ENCODE data around the gene TMEM132C.

The TMEM132C gene

DNA sequence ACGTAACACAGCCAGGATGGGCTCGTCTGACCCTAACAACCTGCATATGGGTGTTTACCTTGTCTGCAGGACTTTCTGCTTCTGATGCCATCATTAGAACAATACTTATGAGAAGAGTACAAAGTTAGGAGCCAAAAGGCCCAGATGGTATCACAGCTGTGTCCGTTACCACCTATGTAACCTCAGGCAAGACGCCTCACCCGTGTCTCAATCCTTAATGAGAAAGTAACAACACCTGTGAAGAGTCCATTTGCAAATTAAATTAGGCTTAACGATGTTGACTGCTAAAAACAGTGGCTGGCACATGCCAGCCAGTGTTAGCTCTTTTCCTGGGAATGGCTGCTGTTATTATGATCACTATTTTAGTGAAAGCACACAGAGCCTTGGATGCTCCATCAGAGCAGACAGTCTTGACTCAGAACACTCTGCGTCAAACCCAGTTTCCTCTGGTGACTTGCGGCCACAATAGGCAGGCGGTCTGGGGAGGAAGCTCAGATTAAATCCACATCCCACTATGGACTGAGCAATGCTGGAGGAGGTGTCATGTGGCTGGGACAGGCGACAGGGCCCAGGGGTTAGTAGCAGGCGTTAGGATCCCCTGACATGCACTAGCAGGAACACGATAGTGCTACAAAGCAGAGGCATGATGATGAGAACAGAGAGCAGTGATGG is 431.5 kb downstream of the TMEM132C start:
- no peak for ATAC-seq (ENCODE audit: low read depth)
- H3K36me3 Mint-ChIP-seq = no peaks in the 10 kb centered on the region
- no peaks in the 10 kb centered on the region for H3K4me1 Mint-ChIP-seq
- no peak for DNase-seq (ENCODE audit: low spot score in 2 of 2)
- H3K27me3 Mint-ChIP-seq = peaks cover 8% of the 10 kb centered on the region
- H3K27ac Mint-ChIP-seq = no peak overlapping the region
- peaks cover 4% of the 10 kb centered on the region for H3K9me3 Mint-ChIP-seq
- H3K4me3 Mint-ChIP-seq = no peak overlapping the region

DNA sequence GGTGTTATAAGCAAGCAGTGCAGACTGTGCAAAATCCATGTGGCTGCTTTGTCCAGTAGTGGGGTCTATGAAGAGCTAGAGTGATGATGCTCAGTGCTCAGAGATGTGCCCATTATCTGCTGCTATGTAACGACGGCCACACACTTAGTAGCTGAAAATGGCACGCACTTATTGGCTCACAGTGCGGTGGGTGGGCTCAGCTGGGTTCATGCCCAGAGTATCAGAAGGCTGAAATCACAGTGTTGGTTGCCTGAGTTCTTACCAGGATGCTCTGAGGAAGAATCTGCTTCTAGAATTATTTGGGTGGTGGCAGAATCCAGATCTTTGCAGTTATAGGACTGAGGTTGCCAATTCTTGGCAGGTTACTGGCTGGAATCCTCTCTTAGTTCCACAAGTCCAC is 432.1 kb downstream of the TMEM132C start:
- DNase-seq (ENCODE audit: low spot score in 2 of 2) (no peak), ATAC-seq (ENCODE audit: low read depth) (no peak)
- Mint-ChIP-seq H3K36me3 (no peaks in the 10 kb centered on the region), H3K4me3 (no peak overlapping the region), H3K4me1 (no peaks in the 10 kb centered on the region), H3K9me3 (peaks cover 4% of the 10 kb centered on the region), H3K27me3 (peaks cover 8% of the 10 kb centered on the region), H3K27ac (no peak overlapping the region)

DNA sequence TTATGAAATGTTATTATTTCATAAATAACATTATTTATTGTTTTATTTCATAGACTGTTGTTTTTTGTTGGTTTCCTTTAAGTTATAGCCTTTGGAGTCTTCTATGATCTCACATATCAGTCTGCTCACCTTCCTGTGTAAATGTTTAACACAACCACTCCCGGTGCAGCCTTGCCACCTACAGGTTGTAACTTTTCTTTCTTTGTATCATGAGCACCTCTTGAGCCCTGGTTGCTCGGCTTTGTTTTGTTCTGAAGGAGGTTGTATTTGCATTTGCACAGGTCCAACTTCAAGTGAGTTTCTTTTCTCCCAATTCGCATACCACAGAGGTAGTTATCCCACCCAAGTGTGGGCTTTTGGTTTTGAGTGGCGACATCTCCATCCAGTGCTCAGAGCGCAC is 435.4 kb downstream of the TMEM132C start:
- Mint-ChIP-seq H3K27me3 (peaks cover 10% of the 10 kb centered on the region), H3K36me3 (no peaks in the 10 kb centered on the region), H3K27ac (no peak overlapping the region), H3K4me3 (no peak overlapping the region), H3K9me3 (peaks cover 4% of the 10 kb centered on the region), H3K4me1 (no peaks in the 10 kb centered on the region)
- ATAC-seq (ENCODE audit: low read depth) (no peak), DNase-seq (ENCODE audit: low spot score in 2 of 2) (no peak)

DNA sequence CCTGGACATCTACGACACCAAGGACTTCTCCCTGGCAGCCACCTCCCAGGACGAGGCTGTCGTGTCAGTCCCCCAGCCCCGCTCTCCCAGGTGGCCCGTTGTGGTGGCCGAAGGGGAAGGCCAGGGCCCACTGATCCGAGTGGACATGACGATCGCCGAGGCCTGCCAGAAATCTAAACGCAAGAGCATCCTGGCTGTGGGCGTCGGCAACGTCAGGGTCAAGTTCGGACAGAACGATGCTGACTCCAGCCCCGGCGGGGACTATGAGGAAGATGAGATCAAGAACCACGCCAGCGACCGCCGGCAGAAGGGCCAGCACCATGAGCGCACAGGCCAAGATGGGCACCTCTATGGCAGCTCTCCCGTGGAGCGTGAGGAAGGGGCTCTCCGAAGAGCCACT is 438.2 kb downstream of the TMEM132C start:
- DNase-seq (ENCODE audit: low spot score in 2 of 2) = no peak
- no peaks in the 10 kb centered on the region for H3K4me1 Mint-ChIP-seq
- no peak overlapping the region for H3K27ac Mint-ChIP-seq
- no peak for ATAC-seq (ENCODE audit: low read depth)
- H3K36me3 Mint-ChIP-seq = no peaks in the 10 kb centered on the region
- peaks cover 10% of the 10 kb centered on the region for H3K27me3 Mint-ChIP-seq
- no peak overlapping the region for H3K4me3 Mint-ChIP-seq
- no peaks in the 10 kb centered on the region for H3K9me3 Mint-ChIP-seq

DNA sequence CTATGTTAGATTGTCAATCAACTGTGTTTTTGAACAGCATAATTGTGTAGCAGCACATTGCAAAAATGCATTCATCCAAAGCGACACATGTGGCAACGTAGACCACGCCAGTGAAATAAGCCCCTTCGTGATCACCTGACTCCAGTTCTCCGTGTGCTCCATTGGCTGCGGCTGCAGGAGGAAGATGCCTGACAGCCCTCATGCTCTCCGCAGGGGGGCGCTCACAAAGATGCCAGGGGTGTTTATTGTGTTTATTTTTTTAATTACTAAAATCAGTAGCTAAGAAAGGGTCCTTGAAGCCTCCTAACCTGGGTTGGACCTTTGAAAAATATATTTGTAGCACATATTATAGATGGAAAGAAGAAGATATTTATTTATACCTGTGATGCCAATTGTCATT is 440.5 kb downstream of the TMEM132C start:
- ATAC-seq (ENCODE audit: low read depth) (no peak), DNase-seq (ENCODE audit: low spot score in 2 of 2) (no peak)
- Mint-ChIP-seq H3K27ac (no peak overlapping the region), H3K36me3 (no peaks in the 10 kb centered on the region), H3K9me3 (no peaks in the 10 kb centered on the region), H3K4me1 (no peaks in the 10 kb centered on the region), H3K27me3 (peaks cover 6% of the 10 kb centered on the region), H3K4me3 (no peak overlapping the region)

DNA sequence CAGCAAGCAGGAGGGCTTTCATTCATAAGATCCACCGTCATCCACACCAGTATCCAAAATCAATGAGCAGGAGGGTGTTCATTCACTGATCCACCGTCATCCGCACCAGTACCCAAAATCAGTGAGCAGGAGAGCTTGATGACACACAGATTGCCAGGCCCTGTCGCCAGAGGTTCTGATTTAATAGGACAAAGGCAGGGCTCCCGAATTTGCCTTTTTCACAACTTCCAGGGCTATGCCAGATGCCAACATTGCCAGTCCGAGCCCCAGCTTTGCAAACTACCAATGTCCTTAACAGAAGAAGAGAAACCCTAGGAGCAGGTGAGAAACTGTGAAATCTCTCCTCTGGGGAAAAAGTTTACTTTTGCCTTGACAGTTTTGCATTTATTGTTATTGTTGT is 441.8 kb downstream of the TMEM132C start:
- ATAC-seq (ENCODE audit: low read depth) = no peak
- no peaks in the 10 kb centered on the region for H3K36me3 Mint-ChIP-seq

DNA sequence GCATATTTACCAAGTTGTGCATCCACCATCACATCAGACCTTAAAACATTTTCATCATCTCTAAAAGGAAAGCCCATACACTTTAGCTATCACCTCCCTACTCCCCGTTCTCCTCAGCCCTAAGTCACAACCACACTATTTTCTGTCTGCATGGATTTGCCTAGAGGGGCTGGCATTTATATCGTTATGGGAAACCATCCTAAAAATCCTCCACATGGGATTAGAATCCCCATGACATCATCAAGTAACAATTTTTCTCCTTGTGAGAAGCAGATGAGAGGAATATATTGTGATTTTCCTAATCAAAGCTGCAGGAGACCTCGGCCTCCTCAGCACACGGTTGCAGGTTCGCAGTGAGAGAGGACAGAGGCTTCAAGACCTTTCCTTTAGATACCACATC is 442.7 kb downstream of the TMEM132C start:
- H3K4me3 Mint-ChIP-seq = no peak overlapping the region
- no peaks in the 10 kb centered on the region for H3K36me3 Mint-ChIP-seq
- H3K9me3 Mint-ChIP-seq = no peaks in the 10 kb centered on the region
- ATAC-seq (ENCODE audit: low read depth) (no peak), DNase-seq (ENCODE audit: low spot score in 2 of 2) (no peak)
- H3K27me3 Mint-ChIP-seq = peaks cover 8% of the 10 kb centered on the region
- no peaks in the 10 kb centered on the region for H3K4me1 Mint-ChIP-seq
- H3K27ac Mint-ChIP-seq = no peak overlapping the region

More for the DNA sequence above, 441.8 kb downstream of the TMEM132C start:
- Mint-ChIP-seq H3K4me3 (no peak overlapping the region), H3K9me3 (no peaks in the 10 kb centered on the region), H3K4me1 (no peaks in the 10 kb centered on the region), H3K27ac (no peak overlapping the region), H3K27me3 (peaks cover 11% of the 10 kb centered on the region)
- DNase-seq (ENCODE audit: low spot score in 2 of 2) = no peak

DNA sequence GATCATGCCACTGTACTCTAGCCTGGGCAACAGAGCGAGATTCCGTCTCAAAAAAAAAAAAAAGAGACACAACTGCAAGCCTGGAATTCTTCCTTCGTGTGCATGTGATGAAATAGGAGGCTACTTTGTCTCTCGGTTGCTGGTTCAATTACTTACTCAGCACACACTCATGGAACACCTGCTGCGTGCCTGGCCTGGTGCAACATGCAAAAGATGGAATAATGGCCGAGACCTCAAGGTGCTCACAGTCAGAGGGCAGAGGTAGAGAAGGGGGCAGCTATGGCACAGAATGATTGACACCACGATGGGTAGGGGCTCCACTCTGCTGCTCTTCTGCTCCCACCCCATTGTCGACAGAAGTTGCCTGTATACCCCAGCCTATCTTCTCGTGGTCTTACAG is 444.5 kb downstream of the TMEM132C start:
- ATAC-seq (ENCODE audit: low read depth) (no peak), DNase-seq (ENCODE audit: low spot score in 2 of 2) (no peak)
- Mint-ChIP-seq H3K9me3 (peaks cover 3% of the 10 kb centered on the region), H3K4me3 (no peak overlapping the region), H3K27me3 (peaks cover 5% of the 10 kb centered on the region), H3K4me1 (no peaks in the 10 kb centered on the region), H3K27ac (no peak overlapping the region), H3K36me3 (no peaks in the 10 kb centered on the region)

DNA sequence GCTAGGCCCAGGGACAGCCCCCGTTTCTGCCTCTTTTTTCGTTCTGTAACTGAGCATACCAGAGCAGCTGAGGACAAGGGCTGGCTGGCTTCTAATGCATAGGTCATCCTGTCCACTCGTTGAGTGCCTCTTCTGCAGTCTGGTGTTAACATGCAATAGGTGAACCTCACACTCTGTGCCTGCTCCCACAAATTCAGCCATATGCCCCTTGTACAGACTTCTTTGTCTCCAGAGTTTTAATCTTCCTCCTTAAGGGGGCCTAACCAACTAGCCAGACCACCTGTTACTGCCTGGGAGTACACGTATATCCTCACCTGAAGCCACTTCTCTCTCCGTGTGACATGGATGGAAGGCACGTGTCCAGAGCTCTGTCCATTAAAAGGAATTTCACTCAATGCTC is 445.7 kb downstream of the TMEM132C start:
- ATAC-seq (ENCODE audit: low read depth) (no peak), DNase-seq (ENCODE audit: low spot score in 2 of 2) (no peak)
- no peak overlapping the region for H3K27ac Mint-ChIP-seq
- H3K27me3 Mint-ChIP-seq = peaks cover 5% of the 10 kb centered on the region
- no peak overlapping the region for H3K4me3 Mint-ChIP-seq
- H3K9me3 Mint-ChIP-seq = peaks cover 8% of the 10 kb centered on the region
- H3K4me1 Mint-ChIP-seq = no peaks in the 10 kb centered on the region
- no peaks in the 10 kb centered on the region for H3K36me3 Mint-ChIP-seq

DNA sequence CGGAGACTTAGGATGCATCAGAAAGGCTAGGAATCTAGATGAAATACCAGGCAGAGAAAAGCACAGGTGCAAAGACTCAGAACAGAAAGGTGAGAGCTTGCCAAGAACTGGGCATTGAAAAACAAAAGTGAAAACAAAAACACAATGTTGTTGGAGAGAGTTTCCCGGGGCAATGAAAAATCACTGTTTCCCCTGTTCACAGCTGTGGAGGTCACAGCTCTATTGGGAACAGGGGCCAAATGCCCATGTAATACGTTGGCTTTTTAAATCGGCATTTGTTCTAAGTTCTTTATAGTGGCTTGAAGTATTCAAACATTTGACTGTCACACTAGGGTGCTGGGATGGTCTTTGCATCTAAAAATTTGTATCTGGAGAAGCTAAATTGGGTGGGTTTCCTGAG is 448.5 kb downstream of the TMEM132C start:
- Mint-ChIP-seq H3K36me3 (no peaks in the 10 kb centered on the region), H3K9me3 (peaks cover 10% of the 10 kb centered on the region), H3K4me1 (no peaks in the 10 kb centered on the region), H3K27ac (no peak overlapping the region), H3K4me3 (no peak overlapping the region), H3K27me3 (peaks cover 7% of the 10 kb centered on the region)
- ATAC-seq (ENCODE audit: low read depth) = no peak
- no peak for DNase-seq (ENCODE audit: low spot score in 2 of 2)

DNA sequence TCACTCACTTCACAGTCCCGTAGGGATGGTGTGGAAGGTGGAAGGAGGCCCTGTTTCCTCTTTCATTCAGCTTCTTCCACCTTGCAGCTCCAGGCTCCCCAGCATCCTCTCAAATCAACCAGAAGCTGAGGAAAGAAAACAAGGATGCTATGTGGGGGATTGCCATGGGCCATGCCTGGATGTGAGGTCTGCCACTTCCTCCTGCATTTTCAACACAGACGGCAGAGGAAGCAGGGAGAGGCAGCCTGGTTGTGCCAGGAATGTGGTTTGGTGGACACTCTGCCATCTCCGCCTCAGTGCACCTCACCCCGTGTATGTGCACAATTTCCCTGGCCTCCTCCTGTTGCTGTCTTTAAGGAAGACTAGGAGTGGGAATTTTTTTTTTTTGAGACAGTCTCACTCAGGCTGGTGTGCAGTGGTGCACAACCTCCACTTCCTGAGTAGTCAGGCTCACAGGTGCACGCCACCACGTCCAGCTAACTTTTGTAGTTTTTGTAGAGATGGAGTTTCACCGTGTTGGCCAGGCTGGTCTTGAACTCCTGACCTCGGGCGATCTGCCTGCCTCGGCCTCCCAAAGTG is 457.6 kb downstream of the TMEM132C start:
- no peak overlapping the region for H3K27ac Mint-ChIP-seq
- no peak for ATAC-seq (ENCODE audit: low read depth)
- H3K27me3 Mint-ChIP-seq = peaks cover 15% of the 10 kb centered on the region
- peaks cover 1% of the 10 kb centered on the region for H3K9me3 Mint-ChIP-seq
- H3K4me1 Mint-ChIP-seq = no peaks in the 10 kb centered on the region
- DNase-seq (ENCODE audit: low spot score in 2 of 2) = no peak
- H3K4me3 Mint-ChIP-seq = no peak overlapping the region
- no peaks in the 10 kb centered on the region for H3K36me3 Mint-ChIP-seq

DNA sequence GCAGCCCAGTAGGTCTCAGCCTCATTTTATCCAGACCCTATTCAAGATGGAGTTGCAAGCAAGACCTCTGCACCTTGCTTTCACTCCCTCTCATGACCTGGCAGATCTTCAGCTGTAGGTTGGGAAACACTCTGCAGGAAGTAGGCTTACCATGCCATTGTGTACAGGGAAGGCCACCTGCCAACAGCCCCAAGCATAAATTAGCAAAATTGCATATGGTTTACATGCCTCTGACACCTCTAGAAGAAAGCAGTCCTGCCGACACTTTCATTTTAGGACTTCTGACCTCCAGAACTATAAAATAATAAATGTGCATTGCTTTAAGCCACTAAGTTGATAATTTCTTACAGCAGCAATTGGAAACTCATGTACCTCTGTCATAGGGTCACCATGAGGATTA is 459.9 kb downstream of the TMEM132C start:
- DNase-seq (ENCODE audit: low spot score in 2 of 2) (no peak), ATAC-seq (ENCODE audit: low read depth) (no peak)
- H3K4me3 Mint-ChIP-seq = no peak overlapping the region
- peaks cover 1% of the 10 kb centered on the region for H3K9me3 Mint-ChIP-seq
- no peaks in the 10 kb centered on the region for H3K4me1 Mint-ChIP-seq
- H3K27me3 Mint-ChIP-seq = peaks cover 15% of the 10 kb centered on the region
- no peak overlapping the region for H3K27ac Mint-ChIP-seq
- no peaks in the 10 kb centered on the region for H3K36me3 Mint-ChIP-seq

DNA sequence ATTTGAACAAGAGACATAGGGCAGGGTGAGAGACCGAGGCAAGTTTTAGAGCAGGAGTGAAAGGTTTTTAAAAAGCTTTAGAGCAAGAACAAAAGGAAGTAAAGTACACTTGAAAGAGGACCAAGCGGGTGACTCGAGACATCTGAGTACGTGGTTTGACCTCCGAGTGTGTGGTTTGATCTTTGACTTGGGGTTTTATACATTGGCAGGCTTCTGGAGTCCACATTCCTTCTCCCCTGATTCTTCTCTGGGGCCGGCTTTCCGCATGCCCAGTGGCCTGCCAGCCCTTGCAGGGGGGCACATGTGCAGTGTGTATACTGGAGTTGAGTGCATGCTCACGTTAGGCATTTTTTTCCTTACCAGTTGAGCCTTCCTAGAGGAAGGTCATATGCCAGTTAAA is 460.5 kb downstream of the TMEM132C start:
- Mint-ChIP-seq H3K27me3 (peaks cover 15% of the 10 kb centered on the region), H3K36me3 (no peaks in the 10 kb centered on the region), H3K4me1 (no peaks in the 10 kb centered on the region), H3K4me3 (no peak overlapping the region), H3K9me3 (peaks cover 1% of the 10 kb centered on the region), H3K27ac (no peak overlapping the region)
- ATAC-seq (ENCODE audit: low read depth) = no peak
- no peak for DNase-seq (ENCODE audit: low spot score in 2 of 2)

DNA sequence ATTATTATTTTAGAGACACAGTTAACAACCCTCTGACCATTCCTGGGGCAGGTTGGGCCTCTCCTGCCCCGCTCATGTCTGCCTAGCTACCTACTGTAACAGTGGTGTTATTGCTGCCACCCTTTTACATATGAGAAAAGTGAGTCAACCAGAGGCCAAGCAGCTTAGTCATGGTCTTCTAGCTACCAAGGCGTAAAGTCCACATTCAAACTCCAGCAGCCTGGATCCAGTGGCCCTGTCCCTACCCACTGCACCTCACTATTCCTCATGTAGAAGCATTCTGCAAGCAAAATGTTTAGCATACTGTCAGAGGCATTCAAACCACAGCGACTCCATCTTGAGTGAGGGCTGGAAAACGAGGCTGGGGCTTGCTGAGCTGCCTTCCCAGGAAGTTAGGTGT is 461.0 kb downstream of the TMEM132C start:
- ATAC-seq (ENCODE audit: low read depth) (no peak), DNase-seq (ENCODE audit: low spot score in 2 of 2) (no peak)
- Mint-ChIP-seq H3K4me1 (no peaks in the 10 kb centered on the region), H3K36me3 (no peaks in the 10 kb centered on the region), H3K27ac (no peak overlapping the region), H3K9me3 (peaks cover 1% of the 10 kb centered on the region), H3K4me3 (no peak overlapping the region), H3K27me3 (peaks cover 16% of the 10 kb centered on the region)

DNA sequence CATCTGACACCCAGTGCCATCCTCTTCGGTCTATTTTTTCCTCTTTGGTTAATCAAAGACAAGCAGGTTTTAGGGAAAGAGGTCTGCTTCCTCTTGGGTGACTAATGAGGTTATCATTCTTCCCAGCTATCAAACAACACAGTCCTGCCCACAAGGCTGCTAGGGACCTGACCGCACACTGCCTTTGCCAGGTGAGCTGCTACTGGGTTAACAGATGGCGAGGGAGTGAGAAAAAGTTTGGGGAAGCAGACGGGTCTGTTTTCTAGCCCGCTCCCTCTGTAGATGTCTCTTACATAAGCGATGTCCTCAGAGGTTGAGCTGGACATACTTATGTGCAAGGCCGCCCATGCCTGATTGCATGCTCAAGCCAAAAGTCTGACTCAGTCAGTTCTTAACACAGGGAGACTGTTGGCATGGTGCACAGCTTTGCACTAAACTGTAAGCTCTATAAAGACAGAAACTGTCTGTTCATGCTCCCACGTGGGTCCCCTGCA is 462.7 kb downstream of the TMEM132C start:
- no peaks in the 10 kb centered on the region for H3K36me3 Mint-ChIP-seq
- H3K4me1 Mint-ChIP-seq = no peaks in the 10 kb centered on the region
- no peak overlapping the region for H3K4me3 Mint-ChIP-seq
- peaks cover 1% of the 10 kb centered on the region for H3K9me3 Mint-ChIP-seq
- peaks cover 19% of the 10 kb centered on the region for H3K27me3 Mint-ChIP-seq
- H3K27ac Mint-ChIP-seq = no peak overlapping the region
- ATAC-seq (ENCODE audit: low read depth) (no peak), DNase-seq (ENCODE audit: low spot score in 2 of 2) (no peak)
